Muscle of leg (tissue), 11 donors: ENCODE results near the gene LRRC74B. TPM values are rescaled to one million over a fixed set of nuclear protein-coding genes. Genes with fewer than 3 reads are reported as not detected.
"Not testable (repeated sequence)": the region's sequence is repeated elsewhere in the genome, so short reads cannot be mapped to it uniquely, and the experiment has no call there.

Experiments used
- DNase-seq: peaks from one replicate; pipeline ENCODE4 v3.0.0; 2013
- H3K27ac ChIP-seq: one replicate; pipeline ENCODE4 v1.5.1; 2013; ENCODE audit warnings: mild to moderate bottlenecking, low read length, control low read depth
- H3K27me3 ChIP-seq: one replicate; pipeline ENCODE4 v1.6.1; 2013; ENCODE audit warnings: low read length; ENCODE audit not compliant: control insufficient read depth, insufficient read depth
- H3K36me3 ChIP-seq: one replicate; pipeline ENCODE4 v1.6.1; 2013; ENCODE audit warnings: low read length; ENCODE audit not compliant: control insufficient read depth, insufficient read depth
- H3K4me1 ChIP-seq: one replicate; pipeline ENCODE4 v1.6.1; 2013; ENCODE audit warnings: low read length; ENCODE audit not compliant: control insufficient read depth, insufficient read depth
- H3K4me3 ChIP-seq: one replicate; pipeline ENCODE4 v1.5.1; 2013; ENCODE audit warnings: low read length, control low read depth
- H3K9me3 ChIP-seq: replicated peaks from 2 replicates; pipeline ENCODE4 v1.6.1; 2013; ENCODE audit warnings: low read depth, low read length; ENCODE audit not compliant: control insufficient read depth
- WGBS: methylation state at CpG from one replicate; pipeline ENCODE4 v1.1.5; 2013; ENCODE audit warnings: missing lambda C conversion rate; ENCODE audit not compliant: insufficient coverage; 5-methylcytosine and 5-hydroxymethylcytosine counted together
- polyA plus RNA-seq, 8 donors: library from polyadenylated mRNA; unstranded; fragments of 120-200 nt; gene quantifications; one replicate each; pipeline versions ENCODE4 v1.2.1 to v1.2.3, GENCODE V29; 2013; ENCODE audit warnings: inconsistent platforms in 1 of 8, low replicate concordance in 1 of 8; ENCODE audit not compliant: insufficient read length in 8 of 8, insufficient read depth in 1 of 8
- total RNA-seq: library from RNA; stranded (reverse); fragments of 120-200 nt; gene quantifications from one replicate; pipeline ENCODE4 v1.2.4, GENCODE V29; 2013

Gene LRRC74B
- total and polyA plus RNA-seq, 9 donors = 0.09 to 0.34 (median 0.15) TPM; not detected in 3

DNA sequence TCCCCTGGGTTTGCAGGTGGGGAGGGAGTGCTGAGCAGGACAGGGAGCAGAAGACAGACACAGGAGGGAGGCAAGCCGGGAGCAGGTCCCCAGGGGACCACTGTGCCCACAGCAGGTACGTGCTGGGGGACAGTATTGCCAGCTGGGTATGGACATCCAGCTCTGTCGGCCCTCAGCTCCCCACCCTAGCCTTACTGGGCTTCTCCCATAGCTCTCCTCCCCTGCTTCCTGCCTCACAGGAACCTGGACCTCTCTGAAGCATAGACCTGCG, 9.8 kb downstream of the LRRC74B start:
- H3K4me1 ChIP-seq = no peaks in the 10 kb centered on the region
- H3K27ac ChIP-seq = no peak overlapping the region
- DNase-seq = no peak
- no peaks in the 10 kb centered on the region for H3K36me3 ChIP-seq
- 52% methylated on average over 4 of the region's 4 CpGs for WGBS
- no peak overlapping the region for H3K4me3 ChIP-seq
- H3K27me3 ChIP-seq = peaks cover 2% of the 10 kb centered on the region
- no peaks in the 10 kb centered on the region for H3K9me3 ChIP-seq

DNA sequence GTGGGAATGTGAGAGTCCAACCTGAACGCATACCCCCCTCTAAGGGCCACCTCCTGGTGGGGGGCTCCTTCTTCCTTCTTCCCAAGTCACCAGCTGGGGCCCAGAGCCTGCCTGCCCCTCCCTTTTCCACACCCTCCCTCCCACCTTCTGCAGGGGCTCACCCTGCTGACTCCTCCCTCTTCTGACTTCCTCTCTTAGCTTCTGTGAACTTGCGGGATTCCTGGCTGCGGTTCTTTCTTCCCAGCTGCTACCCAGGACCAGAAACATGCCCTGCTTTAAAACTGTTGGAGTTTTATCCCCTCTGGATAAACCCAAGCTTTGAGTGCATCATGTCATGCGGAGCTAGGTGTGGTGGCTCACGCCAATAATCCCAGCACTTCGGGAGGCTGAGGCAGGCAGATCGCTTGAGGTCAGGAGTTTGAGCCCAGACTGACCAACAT, 10.2 kb downstream of the LRRC74B start:
- H3K27ac ChIP-seq = no peak overlapping the region
- no peaks in the 10 kb centered on the region for H3K4me1 ChIP-seq
- DNase-seq = no peak
- H3K27me3 ChIP-seq = peaks cover 2% of the 10 kb centered on the region
- H3K36me3 ChIP-seq = no peaks in the 10 kb centered on the region
- no peaks in the 10 kb centered on the region for H3K9me3 ChIP-seq
- WGBS = 34% methylated on average over 6 of the region's 7 CpGs
- no peak overlapping the region for H3K4me3 ChIP-seq

- WGBS = no CpG with 5 or more reads among the region's 8 CpGs
- not testable (repeated sequence) for DNase-seq, H3K36me3 ChIP-seq, H3K9me3 ChIP-seq, H3K4me1 ChIP-seq, H3K4me3 ChIP-seq, H3K27ac ChIP-seq, H3K27me3 ChIP-seq
Measured at GRCh38 chr22:21060363-21060762, 14.6 kb downstream of the LRRC74B start.

DNA sequence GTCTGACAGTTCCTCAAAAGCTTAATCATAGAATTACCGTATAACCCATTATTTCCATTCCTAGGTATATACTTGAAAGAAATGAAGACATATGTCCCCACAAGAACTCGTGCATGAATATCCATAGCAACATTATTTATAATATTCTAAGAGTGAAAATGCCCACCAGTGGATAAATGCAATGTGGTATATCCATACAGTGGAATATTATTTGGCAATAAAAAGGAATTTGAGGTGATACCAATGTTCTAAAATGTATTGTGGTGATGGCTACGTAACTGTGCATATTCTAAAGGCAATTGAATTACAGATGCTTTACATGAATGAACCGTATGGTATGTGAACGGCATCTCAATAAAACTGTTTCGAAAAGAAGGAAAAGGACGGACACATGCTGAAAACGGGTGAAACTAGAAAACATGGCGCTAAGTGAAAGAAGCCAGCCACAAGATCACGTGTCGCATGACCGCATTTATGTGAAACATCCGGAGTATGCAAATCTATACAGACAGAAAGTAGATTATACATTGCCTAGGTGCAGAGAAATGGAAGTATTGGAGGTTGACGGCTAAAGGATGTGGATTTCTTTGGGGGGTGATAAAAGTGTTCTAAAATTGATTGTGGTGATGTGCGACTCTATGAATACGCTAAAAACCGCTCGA, 16.0 kb downstream of the LRRC74B start:
- H3K4me3 ChIP-seq, H3K4me1 ChIP-seq, H3K36me3 ChIP-seq, H3K27ac ChIP-seq, H3K27me3 ChIP-seq, H3K9me3 ChIP-seq, DNase-seq: not testable (repeated sequence)
- 95% methylated on average over 8 of the region's 18 CpGs for whole genome bisulfite sequencing

GRCh38 chr22:21064425-21064824, 18.7 kb downstream of the LRRC74B start:
- H3K27ac ChIP-seq, H3K36me3 ChIP-seq, H3K4me1 ChIP-seq, H3K9me3 ChIP-seq, H3K4me3 ChIP-seq, DNase-seq, H3K27me3 ChIP-seq: not testable (repeated sequence)
- 84% methylated on average over 8 of the region's 11 CpGs for WGBS

GRCh38 chr22:21064917-21065864, 19.4 kb downstream of the LRRC74B start:
- no peak overlapping the region for H3K27ac ChIP-seq
- no peaks in the 10 kb centered on the region for H3K4me1 ChIP-seq
- H3K36me3 ChIP-seq = no peaks in the 10 kb centered on the region
- WGBS = 70% methylated on average over 11 of the region's 13 CpGs
- no peaks in the 10 kb centered on the region for H3K27me3 ChIP-seq
- no peak for DNase-seq
- no peak overlapping the region for H3K4me3 ChIP-seq
- H3K9me3 ChIP-seq = no peaks in the 10 kb centered on the region

GRCh38 chr22:21067075-21067900, 21.5 kb downstream of the LRRC74B start:
- WGBS = 87% methylated on average over 26 of the region's 28 CpGs
- Histone ChIP-seq H3K4me1 (no peaks in the 10 kb centered on the region), H3K27me3 (no peaks in the 10 kb centered on the region), H3K36me3 (no peaks in the 10 kb centered on the region), H3K9me3 (no peaks in the 10 kb centered on the region), H3K27ac (no peak overlapping the region), H3K4me3 (no peak overlapping the region)
- DNase-seq = no peak

DNA sequence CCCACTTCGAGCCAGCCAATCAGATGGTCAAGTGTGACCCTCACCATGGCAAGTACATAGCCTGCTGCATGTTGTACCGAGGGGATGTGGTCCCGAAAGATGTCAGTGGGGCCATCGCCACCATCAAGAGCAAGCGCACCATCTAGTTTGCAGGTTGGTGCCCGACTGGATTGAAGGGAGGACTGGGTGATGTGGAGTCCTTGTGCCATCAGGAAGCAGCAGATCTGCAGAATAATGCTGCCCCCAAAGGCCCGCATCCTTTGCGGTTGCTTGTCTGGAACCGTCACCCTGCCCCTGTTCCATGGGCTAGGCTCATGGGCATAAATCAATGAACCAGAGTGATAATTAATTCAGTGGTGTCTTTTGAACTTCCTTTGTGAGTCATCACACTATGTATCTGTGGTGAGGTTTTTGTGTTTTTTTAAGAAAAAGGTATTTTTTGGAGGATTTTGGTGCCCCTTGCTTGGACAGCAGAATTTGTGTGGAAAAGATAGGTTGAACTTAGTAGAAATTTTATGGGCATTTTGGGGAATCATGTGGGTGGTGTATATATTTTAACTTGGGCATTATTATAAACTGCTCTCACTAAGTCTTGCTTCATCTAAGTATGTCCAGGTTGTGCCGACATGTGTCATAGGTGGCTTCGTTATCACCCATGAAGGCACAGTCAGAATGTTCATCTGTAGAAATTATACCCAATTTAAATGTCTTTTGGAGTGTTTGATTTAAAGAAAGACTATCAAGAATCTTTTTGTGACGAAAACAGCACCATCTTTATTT, 22.3 kb downstream of the LRRC74B start:
- Histone ChIP-seq H3K36me3 (no peaks in the 10 kb centered on the region), H3K27me3 (no peaks in the 10 kb centered on the region), H3K4me1 (no peaks in the 10 kb centered on the region), H3K27ac (no peak overlapping the region), H3K4me3 (no peak overlapping the region), H3K9me3 (no peaks in the 10 kb centered on the region)
- DNase-seq = no peak
- WGBS = 92% methylated on average over 9 of the region's 12 CpGs

GRCh38 chr22:21068681-21069276, 23.0 kb downstream of the LRRC74B start:
- no peaks in the 10 kb centered on the region for H3K4me1 ChIP-seq
- H3K36me3 ChIP-seq = no peaks in the 10 kb centered on the region
- no peak overlapping the region for H3K27ac ChIP-seq
- no peak for DNase-seq
- no peaks in the 10 kb centered on the region for H3K27me3 ChIP-seq
- WGBS = 30% methylated on average over 2 of the region's 4 CpGs
- H3K9me3 ChIP-seq = no peaks in the 10 kb centered on the region
- H3K4me3 ChIP-seq = no peak overlapping the region
